Stimulated activated CD4-positive, alpha-beta T cell treated with anti-CD3 and anti-CD28 coated beads, Interleukin-2, amount 100 ng/mL, for 24 hours (primary cell): ENCODE measurements around the gene FMNL2.
"Not testable (repeated sequence)": the region's sequence is repeated elsewhere in the genome, so short reads cannot be mapped to it uniquely, and the experiment has no call there.

Experiments
- DNase-seq, 2 donors: peaks; one replicate each; pipeline ENCODE4 v3.0.0-alpha.2; 2020

The FMNL2 gene

DNA sequence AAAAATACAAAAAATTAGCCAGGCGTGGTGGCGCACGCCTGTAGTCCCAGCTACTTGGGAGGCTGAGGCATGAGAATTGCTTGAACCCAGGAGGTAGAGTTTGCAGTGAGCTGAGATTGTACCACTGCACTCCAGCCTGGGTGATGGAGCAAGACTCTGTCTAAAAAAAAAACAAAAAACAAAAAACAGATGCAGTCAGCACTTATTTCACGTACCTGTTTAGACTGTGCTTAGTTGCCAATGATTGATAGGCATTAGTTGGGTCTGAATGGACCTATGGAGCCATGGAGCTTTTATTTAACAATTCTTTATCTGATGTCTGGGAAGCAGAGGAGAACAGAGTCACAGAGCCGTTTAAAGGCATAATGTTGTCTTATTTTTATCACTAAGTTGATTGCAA lies 139.5 kb downstream of the FMNL2 start:
- DNase-seq = not testable (repeated sequence)

DNA sequence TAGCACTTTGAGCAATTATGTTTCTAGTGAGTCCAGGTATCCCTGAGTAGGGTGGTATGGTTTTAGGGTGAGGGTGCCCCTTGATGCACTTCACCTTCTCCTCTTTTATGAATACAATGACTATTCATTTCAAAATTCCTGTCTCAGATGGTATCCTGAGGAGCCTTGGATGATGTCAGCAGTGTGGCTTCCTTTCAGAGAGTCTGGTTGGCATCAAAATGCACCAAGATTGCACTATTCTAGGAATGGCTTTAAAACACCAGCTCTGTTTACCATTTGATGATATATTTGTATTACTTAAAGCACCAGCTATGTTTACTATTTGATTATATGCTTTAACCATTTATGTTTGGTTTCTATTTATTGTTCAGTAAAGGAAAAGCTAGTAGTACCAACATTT lies 141.0 kb downstream of the FMNL2 start:
- DNase-seq = no peak

DNA sequence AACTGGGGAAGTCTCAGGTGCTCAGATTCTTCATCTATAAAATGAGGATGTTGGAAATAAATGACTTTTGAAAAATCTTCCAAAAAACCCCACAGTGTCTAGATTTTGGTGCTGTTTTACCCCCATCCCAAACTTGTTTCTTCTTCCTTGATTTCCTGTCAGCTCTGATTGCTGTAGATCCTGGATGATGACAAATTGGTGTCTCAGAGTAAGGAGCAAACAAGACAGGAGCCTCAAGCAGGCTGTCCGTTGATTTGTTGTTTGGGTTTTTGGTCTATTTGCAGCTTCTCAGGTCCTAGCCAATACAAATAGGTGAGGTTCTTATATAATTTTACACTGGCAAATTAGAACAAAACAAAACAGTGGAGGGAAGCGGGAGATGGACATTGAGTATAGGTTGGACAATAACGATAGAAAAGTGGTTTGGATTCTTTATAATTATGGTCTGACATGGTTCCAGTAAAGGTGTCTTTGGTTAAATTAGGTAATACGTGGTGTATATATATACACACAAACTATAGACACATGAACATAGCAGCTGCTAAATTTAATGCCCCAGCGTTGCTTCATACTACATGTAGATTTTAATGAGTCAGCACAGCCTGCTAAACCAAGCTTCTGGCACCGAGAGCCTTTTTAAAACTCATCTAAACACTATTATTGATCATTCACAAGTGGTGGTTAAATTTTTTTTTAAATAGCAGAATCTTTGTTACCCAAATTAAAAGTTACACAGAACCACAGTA lies 142.5 kb downstream of the FMNL2 start:
- DNase-seq = no peak

DNA sequence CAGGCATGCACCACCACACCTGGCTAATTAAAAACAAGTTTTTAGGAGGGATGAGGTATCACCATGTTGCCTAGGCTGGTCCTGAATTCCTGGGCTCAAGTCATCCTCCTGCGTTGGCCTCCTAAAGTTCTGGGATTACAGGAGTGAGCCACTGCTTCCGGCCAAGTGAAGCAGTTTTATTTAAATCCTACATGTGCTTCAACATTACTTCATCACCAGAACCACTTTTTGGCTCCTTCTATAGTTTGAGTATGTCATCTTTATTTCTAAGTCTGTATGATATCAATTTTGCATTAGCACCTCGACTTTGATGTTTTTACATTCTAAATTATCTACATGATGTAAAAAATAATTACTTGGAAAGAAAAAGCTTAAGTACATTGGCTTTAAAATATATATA lies 144.3 kb downstream of the FMNL2 start:
- no peak for DNase-seq

DNA sequence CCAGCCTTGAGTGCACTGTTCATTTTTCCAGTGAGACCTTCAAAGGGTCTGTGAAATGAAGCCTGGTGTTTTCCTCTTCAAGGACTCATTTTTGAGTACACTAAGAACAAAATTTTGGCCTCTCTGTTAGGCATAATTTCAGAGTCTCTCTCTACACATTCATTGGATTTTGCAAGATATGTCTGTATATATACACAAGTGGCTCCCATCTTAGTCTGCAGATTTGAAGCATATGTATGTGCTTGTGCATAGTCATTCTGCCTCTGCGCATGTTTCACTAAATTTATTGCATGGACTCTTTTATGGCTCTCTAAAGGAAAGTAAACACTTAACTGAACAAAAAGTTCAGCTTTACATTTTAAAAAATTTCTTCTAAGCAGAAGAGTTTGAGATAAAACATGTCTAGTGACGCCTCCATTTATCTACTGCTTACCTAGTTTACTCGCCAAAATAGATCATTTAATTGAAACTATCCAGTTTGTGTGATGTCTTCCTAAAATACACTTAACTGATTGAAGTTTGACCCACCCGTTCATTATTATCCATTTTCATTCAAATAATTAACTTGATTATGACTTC lies 145.9 kb downstream of the FMNL2 start:
- no peak for DNase-seq

DNA sequence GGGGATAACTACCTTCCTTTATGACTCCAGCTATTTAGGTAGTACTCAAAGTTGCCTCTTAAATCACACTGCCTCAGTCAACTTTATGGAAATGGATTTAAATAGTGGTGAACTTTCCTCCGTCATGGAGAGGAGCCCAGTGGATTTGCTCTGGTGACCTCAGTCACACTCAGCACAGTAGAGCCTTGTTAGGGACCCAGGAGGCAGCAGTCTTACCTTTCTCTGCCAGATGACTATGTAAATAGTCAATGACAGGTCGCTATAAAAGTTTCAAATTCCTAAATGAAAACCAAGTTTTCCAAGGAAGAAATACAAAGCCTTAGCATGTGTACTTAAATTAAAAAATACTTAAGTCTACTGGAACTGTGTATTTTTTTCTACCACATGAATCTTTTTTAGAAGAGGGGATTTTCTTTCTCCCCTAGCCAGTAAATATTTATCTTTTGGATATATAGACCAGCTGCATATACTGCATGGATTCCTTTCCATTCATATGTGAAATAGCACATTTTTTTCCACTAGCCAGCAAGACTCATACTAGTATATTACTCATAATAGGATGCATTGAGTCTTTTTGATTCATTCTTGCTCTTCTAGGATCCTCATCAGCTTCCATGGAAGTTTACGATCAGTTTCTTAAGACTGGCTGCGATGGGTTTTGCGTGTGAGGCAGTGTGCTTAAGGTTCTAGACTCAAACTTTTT lies 147.1 kb downstream of the FMNL2 start:
- no peak for DNase-seq

DNA sequence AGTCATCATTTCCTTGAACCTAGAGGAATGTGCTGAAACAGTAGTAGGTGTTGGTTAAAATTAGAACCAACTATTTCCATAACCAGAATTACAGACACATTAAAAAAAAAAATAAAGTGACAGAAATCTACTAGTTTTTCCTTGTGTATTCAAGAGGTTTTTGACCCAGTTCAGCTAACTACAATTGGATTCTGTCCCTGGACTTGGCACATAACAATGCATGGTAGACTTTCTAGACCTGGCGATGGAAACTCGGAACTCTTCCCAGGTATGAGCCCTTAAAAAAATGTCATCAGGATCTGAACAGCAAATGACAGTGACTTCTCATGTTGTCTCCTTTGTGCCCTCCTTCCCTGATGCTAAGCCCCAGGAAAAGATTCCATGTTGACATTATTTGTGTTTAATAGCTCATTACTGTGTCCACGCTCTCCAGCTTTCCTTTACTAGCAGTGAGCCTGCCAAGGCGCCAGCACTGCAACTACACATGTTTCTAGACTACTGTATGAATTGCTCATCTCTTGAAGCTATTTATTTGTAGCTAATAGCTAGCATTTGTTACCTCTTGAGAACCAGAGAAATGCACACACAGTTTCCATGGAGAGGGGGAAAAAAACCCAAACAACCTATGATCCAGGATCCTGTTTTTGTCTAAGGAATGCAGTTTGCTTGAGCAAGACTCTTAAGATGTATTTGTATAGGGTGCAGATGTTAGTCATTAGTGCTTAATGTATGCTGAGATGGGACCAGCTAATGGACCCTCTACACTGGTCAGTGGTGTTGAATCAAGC lies 148.5 kb downstream of the FMNL2 start:
- DNase-seq = no peak

DNA sequence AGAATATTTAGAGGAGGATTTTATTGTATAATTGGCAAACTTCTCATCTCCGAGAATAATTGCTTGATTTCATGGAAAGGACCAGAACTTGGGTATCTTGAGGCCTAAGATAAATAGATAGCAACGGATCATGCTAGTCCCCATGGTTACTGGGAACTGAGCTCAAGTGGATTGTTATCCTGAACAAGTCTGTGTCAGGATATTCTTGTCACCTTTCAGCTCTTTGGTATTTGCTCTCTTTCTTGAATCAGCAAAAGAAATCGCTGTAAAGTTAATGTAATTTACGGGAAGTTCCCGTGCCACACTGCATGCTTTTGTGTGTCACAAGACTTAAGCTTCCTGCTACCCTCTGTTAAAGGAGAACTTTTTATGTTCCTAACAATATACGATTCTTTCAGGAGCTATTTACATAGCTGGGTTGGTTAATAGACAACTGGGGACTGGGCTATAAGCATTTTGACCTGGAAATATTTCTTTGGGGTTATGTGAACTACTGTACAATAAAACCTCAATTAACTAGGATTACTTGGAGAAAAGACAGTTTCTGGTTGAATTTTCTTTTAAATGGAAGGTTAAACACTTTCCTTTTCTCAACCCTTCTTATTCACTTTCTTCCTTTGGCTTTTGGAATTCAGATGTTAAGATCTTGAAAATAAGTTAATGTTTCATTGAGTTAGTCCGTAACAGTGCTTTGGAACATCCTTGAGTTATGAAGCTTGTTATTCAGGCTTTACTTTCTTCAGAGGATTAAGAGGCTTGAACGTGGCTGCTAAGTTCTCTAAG lies 151.2 kb downstream of the FMNL2 start:
- DNase-seq = no peak

DNA sequence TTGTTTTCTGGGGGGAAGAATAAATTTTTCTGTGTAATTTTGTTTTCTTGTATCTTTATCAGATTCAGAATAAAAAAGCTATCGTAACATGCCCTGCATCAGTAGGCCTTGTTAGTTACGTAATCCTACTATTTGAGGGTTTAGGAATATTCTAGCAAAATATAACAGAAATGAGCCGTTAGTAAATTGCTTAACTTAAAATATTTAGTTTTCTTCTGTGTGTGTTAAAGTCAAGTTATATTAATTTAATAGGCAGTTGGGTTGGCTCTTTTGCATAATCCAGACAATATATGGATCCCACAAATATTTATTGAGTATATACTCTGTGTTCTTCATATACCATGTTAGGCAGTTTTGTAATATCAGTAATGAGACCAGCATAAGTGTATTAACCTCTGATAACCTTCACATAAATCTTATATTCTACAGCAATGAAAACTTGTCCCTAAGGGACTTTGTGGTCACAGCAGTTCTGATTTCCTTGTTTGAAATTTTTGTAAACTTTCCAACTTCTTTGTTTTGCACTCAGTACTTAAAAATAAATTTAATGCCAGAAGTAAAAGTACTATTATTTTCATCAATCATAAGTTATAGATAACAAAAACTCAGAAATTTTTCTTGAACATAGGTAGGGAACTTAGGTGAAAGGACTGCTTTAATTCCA lies 151.9 kb downstream of the FMNL2 start:
- no peak for DNase-seq

DNA sequence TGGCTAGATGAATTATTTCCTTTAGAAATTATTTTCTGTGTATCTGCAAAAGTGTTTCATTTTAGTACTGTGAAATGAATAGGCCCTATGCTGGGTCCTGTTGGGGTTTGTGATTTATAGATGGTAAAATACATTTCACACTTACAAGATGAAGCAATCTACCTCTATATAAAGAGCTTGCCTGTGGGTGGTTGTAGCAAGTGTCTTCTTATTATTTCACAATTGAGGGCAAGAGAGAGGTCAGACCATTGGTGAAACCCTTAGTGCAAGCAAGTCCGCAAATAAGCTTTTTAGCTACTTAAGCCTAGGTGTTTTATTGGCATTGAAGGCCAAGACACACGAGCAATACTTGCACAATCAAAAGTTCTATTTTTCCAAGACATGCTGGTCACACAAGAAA lies 153.1 kb downstream of the FMNL2 start:
- DNase-seq = no peak

DNA sequence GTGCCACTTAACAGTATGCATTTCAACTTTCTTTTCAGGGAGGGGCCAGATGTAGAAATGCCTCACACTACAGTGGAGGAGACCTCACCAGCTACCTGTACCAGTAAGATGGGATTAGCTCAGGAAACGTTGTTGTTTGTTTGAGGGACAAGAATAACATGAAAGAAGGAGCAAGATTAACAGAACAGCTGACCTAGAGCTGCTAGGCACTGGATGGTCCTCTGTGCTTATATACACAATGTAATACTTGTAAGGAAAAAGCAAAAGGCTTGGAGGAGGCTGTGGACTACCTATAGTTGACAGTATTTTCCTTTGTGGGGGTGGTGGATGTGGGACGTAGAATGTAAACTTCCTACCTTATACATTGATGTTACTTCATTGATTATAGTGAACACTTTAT lies 154.4 kb downstream of the FMNL2 start:
- no peak for DNase-seq

DNA sequence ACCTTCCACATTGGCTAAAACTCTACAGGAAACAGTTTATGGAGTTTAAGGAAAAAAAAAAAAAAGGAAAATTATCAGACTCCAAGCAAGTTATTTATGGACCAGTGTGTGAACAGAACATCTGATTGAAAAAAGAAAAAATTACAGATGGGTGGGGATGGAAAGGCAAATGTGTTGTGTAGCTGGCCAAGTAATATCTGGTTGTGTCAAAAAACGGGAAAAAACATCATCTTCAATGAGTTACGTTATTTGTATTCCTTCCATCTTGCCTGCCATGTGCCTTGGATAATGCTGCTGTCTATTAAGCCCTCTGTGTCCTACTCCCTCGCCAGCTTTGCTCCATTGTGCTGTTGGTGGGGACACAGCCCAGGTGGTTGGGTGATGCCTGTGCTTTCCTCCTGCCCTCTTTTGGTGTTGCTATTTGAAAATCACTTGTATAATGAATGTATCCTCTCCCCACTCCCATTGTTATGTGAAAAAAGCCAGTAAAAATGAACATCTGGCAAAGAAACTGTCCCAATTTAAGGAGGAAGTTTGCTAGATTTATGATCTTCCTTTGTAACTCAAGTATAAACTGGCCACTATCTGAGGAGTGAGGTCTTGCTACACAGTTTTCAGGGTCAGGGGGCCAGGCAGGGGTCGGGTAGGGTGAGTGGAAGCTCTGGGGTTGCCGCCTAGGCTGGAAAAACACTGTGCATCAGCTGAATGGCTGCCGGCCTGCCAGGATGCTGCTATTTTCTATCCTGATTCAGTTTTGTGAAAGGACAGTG lies 155.9 kb downstream of the FMNL2 start:
- no peak for DNase-seq

DNA sequence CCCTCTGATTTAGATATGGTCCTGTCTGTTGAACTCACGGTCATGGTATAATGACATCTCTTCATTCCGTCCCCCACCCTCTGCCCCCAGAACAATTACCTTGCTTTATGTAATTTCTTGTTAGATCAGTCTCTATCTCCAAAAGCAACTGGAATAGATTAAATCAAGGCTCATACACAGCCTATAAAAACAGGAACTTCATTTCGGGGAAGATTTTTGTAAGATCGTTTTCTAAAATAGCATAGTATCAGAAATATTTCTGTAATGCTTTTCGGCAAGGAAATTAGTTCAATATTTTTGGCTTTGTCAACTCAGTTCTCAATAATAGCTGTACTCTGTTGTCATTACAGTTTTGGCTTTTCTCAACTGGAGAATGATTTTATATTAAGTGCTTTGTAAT lies 157.2 kb downstream of the FMNL2 start:
- no peak for DNase-seq

DNA sequence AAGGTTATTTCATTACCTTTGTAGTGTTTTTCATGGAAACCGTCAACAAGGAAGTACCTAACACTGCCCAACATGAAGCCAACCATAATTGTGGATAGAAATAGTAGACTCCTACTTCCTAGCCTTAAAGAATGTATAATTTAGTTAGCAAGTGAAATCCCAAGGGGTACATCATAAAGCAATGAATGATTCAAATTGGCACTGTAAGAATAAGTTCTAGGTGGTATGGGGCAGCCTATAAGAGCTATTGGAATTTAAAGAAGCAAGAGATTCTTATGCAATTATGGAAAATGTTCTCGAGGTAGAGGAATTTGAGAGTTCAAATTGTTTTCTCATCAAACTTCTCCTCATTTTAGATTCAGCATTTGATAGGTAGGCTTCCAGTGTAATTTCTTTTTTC lies 157.9 kb downstream of the FMNL2 start:
- no peak for DNase-seq

DNA sequence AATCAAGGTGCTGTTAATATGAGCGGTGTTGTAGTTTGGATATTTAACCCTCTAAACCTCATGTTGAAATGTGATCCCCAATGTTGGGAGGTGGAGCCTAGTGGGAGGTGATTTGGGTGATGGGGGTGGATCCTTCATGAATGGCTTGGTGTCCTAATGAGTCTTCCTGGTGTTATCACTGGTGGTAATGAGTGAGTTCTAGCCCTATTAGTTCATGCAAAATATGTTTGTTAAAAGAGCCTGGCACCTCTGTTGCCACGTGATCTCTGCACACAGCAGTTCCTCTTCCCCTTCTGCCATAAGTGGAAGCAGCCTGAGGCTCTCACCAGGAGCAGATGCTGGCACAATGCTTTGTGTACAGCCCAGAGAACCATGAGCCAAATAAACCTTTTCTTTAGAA lies 158.4 kb downstream of the FMNL2 start:
- no peak for DNase-seq

DNA sequence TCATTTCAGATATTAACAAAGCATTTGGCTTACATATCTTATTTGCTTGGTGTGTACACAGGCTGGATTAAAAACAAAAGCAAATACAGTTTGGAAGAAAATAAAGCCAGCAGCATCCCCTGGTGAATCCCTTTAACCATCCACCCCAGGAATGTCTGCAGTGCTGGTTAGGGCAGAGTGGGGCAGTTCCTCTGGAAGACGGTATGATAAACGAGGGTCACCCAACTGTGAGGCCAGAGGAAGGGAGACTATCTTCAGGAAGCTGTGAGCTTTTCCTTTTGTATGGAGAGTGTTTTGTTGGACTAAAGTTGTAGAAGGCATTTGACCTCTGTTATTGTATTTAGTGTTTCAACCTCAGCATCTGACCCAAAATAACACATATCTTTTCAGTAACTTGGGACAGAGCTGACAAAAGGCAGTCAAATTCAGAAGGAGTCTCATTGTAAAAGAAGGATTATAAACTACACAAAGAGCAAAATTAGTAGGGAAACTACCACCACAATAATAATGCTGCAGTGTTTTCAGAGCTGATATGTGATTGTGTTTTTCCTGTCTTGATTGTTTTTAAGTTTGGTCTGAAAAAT lies 159.1 kb downstream of the FMNL2 start:
- no peak for DNase-seq

DNA sequence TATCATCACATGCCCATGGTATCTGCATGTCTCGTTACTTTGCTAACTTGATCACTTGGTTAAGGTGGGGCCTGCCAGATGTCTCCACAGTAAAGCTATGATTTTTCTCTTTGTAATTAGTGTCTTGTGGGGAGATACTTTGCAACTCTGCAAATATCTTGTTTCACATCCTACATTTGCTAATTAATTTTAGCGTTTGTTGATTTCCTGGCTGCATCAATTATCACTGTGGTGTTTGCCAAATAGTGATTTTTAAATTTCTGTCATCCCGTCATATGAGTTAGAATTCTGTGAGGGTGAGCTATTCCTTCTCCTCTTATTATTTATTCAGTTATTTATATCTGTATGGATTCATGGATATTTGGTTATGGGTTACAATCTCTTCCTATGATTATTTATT lies 161.4 kb downstream of the FMNL2 start:
- DNase-seq = no peak

DNA sequence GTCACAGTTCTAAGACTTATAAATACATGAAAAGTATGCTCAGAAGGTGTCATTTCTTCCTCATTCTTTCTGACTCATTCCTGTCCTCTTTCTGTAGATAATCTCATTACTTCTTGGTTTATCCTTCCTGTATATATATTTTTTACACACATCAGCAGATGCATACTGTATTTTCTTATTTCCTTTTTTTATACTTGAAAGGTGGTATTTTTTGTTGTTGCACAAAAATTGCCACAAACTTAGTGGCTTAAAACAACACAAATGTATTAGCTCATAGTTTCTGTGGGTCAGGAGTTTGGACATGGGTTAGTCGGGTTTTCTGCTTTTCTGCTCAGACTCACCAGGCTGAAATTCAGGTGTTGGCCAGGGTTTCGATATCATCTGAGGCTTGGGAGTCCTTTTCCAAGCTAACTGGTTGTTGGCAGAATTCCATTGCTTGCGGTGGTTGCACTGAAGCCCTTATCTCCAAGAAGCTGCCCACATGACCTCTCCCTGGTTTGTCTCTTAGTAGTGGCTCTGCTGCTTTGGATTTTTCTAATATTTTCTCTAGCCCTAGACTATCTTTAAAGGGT lies 162.6 kb downstream of the FMNL2 start:
- no peak for DNase-seq

DNA sequence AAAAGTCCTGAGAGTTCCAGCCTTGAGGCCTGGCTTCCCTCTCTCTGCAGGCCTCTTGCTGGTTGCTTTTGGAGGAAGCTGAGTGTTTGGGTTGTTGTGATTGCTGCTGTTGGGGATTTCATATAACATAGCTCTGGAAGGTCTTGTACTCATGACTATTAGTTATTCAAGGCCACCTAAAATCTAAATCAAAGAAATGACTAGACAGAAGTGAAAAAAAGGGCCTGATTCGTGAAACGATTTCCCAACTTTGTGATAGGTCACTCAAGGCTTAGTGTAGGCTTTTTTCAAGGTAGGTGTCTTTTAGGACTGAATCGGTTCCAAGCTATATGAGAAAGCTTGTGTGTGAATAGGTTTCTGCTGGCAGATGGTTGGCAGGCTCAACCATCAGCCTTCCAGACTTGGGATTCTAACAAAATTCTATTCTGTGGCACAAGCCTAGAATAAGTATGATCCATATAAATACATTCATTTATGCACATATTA lies 164.4 kb downstream of the FMNL2 start:
- DNase-seq = no peak
